Panc1 (cell line): Measurements from ENCODE around the gene SLC6A13. TPM values are rescaled to one million over a fixed set of nuclear protein-coding genes. Genes with fewer than 3 reads are reported as not detected.

Source experiments
- ATAC-seq: fragments of 200-7000 bp; cut with Tn5 transposase; 2 replicates; pipeline ENCODE4 v1.9.1; 2020; ENCODE audit warnings: mild to moderate bottlenecking, moderate library complexity
- BruUV-seq: library from RNA; stranded (reverse); fragments of 400-500 nt; replicated peaks from 2 replicates; lab custom pipeline; 2021; lab: Mats Ljungman, UMichigan
- CTCF ChIA-PET: fragments of 300-600 bp; sonication (Branson Sonifier 250); formaldehyde crosslinking; loops from one replicate; lab custom pipeline; 2022; ENCODE audit warnings: antibody characterized with exemption; lab: Charles Lee
- POLR2A ChIA-PET: fragments of 300-600 bp; sonication (Branson Sonifier 250); formaldehyde crosslinking; loops from one replicate; lab custom pipeline; 2022; ENCODE audit warnings: antibody characterized with exemption; lab: Charles Lee
- DNase-seq: peaks from one replicate; pipeline ENCODE4 v3.0.0-alpha.2; 2010; ENCODE audit warnings: low read depth, low spot score
- H3K27ac ChIP-seq: 2 replicates; pipeline ENCODE4 v1.5.1; 2011; ENCODE audit warnings: mild to moderate bottlenecking, low read length, inconsistent platforms
- H3K27me3 ChIP-seq: fragments of 200-500 bp; sonication (Bioruptor generic); 2 replicates; pipeline ENCODE4 v1.6.0; 2014; ENCODE audit warnings: low read length, inconsistent platforms; ENCODE audit not compliant: control insufficient read depth, insufficient read depth
- H3K36me3 ChIP-seq: fragments of 200-500 bp; sonication (Bioruptor generic); 2 replicates; pipeline ENCODE4 v1.5.1; 2014; ENCODE audit warnings: inconsistent platforms, mild to moderate bottlenecking, low read length, moderate library complexity; ENCODE audit not compliant: control insufficient read depth, insufficient read depth
- H3K4me1 ChIP-seq: 2 replicates; pipeline ENCODE4 v1.5.1; 2011; ENCODE audit warnings: inconsistent platforms, mild to moderate bottlenecking, low read length, moderate library complexity; ENCODE audit not compliant: control insufficient read depth, insufficient read depth
- H3K4me3 ChIP-seq, 2 experiments: 2 replicates each; pipeline ENCODE4 v1.5.1; 2011 to 2012; ENCODE audit warnings: low read depth in 2 of 2, low read length in 2 of 2, mild to moderate bottlenecking in 2 of 2, inconsistent platforms in 1 of 2, moderate library complexity in 1 of 2
- H3K9me3 ChIP-seq: fragments of 200-500 bp; sonication (Bioruptor generic); 2 replicates; pipeline ENCODE4 v1.5.1; 2014; ENCODE audit warnings: low read depth, mild to moderate bottlenecking, inconsistent platforms, low read length, moderate library complexity; ENCODE audit not compliant: control insufficient read depth, insufficient read depth
- POLR2AphosphoS5 ChIP-seq: IDR thresholded peaks from 2 replicates; pipeline ENCODE4 v1.6.1; 2012; ENCODE audit warnings: mild to moderate bottlenecking, low read depth, low read length, moderate library complexity
- SIN3A ChIP-seq: IDR thresholded peaks from 2 replicates; pipeline ENCODE4 v1.6.1; 2012; ENCODE audit warnings: low read depth, mild to moderate bottlenecking, low read length, moderate library complexity, borderline replicate concordance; ENCODE audit not compliant: insufficient read depth
- TCF7L2 ChIP-seq: IDR thresholded peaks from 2 replicates; pipeline ENCODE4 v1.6.1; 2011; ENCODE audit warnings: mild to moderate bottlenecking, low read depth, low read length, inconsistent platforms
- in situ Hi-C: cut with HindIII; loops from 2 replicates; pipeline ENCODE4 v1.10.0; 2016; ENCODE audit warnings: low sequenced_read_pairs, low pct_unique_long_range_greater_than_20kb
- intact Hi-C: fragments of 100-400 bp; cut with micrococcal nuclease; formaldehyde crosslinking; loops from one replicate; pipeline ENCODE4 v1.10.0; 2022; ENCODE audit not compliant: unreplicated experiment
- total RNA-seq: library from RNA; stranded (reverse); gene quantifications from one replicate; pipeline ENCODE4 v1.2.1, GENCODE V29; 2021; ENCODE audit not compliant: unreplicated experiment
- TF ChIP-seq, protein P1 (sequence below): fragments of 450-650 bp; IDR thresholded peaks from 2 replicates; pipeline ENCODE4 v1.5.1; 2017; ENCODE audit warnings: mild to moderate bottlenecking
- TF ChIP-seq, protein P2 (sequence below), 2 experiments: IDR thresholded peaks; 2 replicates each; pipeline ENCODE4 v1.6.1; 2011 to 2012; ENCODE audit warnings: low read depth in 2 of 2, control low read depth in 1 of 2, low read length in 1 of 2, mild to moderate bottlenecking in 1 of 2, moderate library complexity in 1 of 2; ENCODE audit not compliant: insufficient read depth in 1 of 2

SLC6A13 gene
- total RNA-seq, 1 experiment from 2014 or later, result 0.57 TPM

DNA sequence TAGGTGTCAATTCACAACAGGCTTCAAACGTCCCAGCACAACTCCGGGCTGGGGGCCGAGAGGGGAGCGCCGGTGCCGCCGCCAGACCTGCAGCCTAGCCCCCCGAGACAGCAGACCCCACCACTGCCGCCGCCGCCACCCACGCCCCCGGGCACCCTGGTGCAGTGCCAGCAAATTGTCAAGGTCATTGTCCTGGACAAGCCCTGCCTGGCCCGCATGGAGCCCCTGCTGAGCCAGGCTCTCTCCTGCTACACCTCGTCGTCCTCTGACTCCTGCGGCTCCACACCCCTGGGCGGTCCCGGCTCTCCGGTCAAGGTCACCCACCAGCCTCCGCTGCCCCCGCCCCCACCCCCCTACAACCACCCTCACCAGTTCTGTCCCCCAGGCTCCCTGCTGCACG lies 88.0 kb downstream of the SLC6A13 start:
- Histone ChIP-seq H3K4me3 (no peak overlapping the region), H3K27ac (no peak overlapping the region), H3K4me1 (peaks cover 3% of the 10 kb centered on the region; the same call in 1 of the 2 replicates), H3K9me3 (no peaks in the 10 kb centered on the region), H3K27me3 (no peaks in the 10 kb centered on the region), H3K36me3 (no peaks in the 10 kb centered on the region)
- no TSS peak for BruUV-seq
- DNase-seq, result no peak
- intact Hi-C loops, result no loop called here
- in situ Hi-C loops, result no loop called here
- no peak for ATAC-seq
- TF ChIP-seq, protein P1, sequence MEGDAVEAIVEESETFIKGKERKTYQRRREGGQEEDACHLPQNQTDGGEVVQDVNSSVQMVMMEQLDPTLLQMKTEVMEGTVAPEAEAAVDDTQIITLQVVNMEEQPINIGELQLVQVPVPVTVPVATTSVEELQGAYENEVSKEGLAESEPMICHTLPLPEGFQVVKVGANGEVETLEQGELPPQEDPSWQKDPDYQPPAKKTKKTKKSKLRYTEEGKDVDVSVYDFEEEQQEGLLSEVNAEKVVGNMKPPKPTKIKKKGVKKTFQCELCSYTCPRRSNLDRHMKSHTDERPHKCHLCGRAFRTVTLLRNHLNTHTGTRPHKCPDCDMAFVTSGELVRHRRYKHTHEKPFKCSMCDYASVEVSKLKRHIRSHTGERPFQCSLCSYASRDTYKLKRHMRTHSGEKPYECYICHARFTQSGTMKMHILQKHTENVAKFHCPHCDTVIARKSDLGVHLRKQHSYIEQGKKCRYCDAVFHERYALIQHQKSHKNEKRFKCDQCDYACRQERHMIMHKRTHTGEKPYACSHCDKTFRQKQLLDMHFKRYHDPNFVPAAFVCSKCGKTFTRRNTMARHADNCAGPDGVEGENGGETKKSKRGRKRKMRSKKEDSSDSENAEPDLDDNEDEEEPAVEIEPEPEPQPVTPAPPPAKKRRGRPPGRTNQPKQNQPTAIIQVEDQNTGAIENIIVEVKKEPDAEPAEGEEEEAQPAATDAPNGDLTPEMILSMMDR, result no peak
- TF ChIP-seq POLR2AphosphoS5 (no peak), SIN3A (no peak), TCF7L2 (no peak)
- TF ChIP-seq, protein P2, sequence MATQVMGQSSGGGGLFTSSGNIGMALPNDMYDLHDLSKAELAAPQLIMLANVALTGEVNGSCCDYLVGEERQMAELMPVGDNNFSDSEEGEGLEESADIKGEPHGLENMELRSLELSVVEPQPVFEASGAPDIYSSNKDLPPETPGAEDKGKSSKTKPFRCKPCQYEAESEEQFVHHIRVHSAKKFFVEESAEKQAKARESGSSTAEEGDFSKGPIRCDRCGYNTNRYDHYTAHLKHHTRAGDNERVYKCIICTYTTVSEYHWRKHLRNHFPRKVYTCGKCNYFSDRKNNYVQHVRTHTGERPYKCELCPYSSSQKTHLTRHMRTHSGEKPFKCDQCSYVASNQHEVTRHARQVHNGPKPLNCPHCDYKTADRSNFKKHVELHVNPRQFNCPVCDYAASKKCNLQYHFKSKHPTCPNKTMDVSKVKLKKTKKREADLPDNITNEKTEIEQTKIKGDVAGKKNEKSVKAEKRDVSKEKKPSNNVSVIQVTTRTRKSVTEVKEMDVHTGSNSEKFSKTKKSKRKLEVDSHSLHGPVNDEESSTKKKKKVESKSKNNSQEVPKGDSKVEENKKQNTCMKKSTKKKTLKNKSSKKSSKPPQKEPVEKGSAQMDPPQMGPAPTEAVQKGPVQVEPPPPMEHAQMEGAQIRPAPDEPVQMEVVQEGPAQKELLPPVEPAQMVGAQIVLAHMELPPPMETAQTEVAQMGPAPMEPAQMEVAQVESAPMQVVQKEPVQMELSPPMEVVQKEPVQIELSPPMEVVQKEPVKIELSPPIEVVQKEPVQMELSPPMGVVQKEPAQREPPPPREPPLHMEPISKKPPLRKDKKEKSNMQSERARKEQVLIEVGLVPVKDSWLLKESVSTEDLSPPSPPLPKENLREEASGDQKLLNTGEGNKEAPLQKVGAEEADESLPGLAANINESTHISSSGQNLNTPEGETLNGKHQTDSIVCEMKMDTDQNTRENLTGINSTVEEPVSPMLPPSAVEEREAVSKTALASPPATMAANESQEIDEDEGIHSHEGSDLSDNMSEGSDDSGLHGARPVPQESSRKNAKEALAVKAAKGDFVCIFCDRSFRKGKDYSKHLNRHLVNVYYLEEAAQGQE (IDR thresholded peaks at IDR 0.05; ENCODE audit: insufficient read depth in 1 of 2, low read depth in 2 of 2, low read length in 1 of 2), result no peak
- ChIA-PET CTCF (no interaction called here), POLR2A (no interaction called here)

DNA sequence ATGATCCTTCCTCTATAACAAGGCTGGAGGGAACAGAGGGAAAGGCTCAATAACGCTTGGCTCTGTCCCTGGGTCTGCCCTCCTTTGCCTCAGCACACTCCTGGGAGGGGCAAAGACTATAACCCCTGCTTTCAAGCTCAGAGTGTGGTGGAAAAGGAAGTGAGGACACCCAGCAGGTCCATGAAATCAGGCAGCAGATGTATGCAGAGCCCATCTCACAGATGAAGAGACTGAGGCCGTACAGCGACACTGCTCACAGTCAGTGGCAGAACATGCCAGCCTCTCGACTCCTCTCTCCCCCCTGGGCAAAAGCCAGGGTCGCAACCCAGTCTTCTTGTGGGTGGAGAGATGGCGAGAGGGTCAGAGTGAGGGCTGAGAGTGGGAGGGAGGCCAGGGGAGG lies 88.5 kb downstream of the SLC6A13 start:
- TF ChIP-seq TCF7L2 (no peak), POLR2AphosphoS5 (no peak), SIN3A (no peak)
- TF ChIP-seq, protein P1, result no peak
- TF ChIP-seq, protein P2 (IDR thresholded peaks at IDR 0.05; ENCODE audit: insufficient read depth in 1 of 2, low read depth in 2 of 2, low read length in 1 of 2), result no peak
- peaks cover 3% of the 10 kb centered on the region; the same call in 1 of the 2 replicates for H3K4me1 ChIP-seq
- no peaks in the 10 kb centered on the region for H3K9me3 ChIP-seq
- intact Hi-C loops, result no loop called here
- no peak for ATAC-seq
- H3K27me3 ChIP-seq, result no peaks in the 10 kb centered on the region
- H3K27ac ChIP-seq, result no peak overlapping the region
- no peak overlapping the region for H3K4me3 ChIP-seq
- no TSS peak for BruUV-seq
- POLR2A ChIA-PET, result no interaction called here
- CTCF ChIA-PET, result no interaction called here
- no peak for DNase-seq
- no peaks in the 10 kb centered on the region for H3K36me3 ChIP-seq
- in situ Hi-C loops, result no loop called here
